AG04450 (cell line): Measurements from ENCODE around the gene TRIM29. TPM values are rescaled to one million over a fixed set of nuclear protein-coding genes. Genes with fewer than 3 reads are reported as not detected.
"Not testable (repeated sequence)": the region's sequence is repeated elsewhere in the genome, so short reads cannot be mapped to it uniquely, and the experiment has no call there.

Experiments used
- CTCF ChIA-PET: fragments of 300-600, 350-600 bp; formaldehyde crosslinking; extraction: SDS; loops from one replicate; lab custom pipeline; 2022; ENCODE audit warnings: antibody characterized with exemption, inconsistent platforms; lab: Charles Lee
- POLR2A ChIA-PET: fragments of 350-600 bp; formaldehyde crosslinking; extraction: SDS; loops from one replicate; lab custom pipeline; 2021; ENCODE audit warnings: antibody characterized with exemption, inconsistent platforms; lab: Yijun Ruan, JAX
- DNase-seq: peaks from one replicate; pipeline ENCODE4 v3.0.0-alpha.2; 2011; ENCODE audit warnings: low read depth, low spot score
- H3K27ac ChIP-seq: one replicate; pipeline ENCODE4 v1.5.1; 2012; ENCODE audit warnings: low read depth, low read length, control low read depth
- H3K27me3 ChIP-seq: one replicate; pipeline ENCODE4 v1.6.0; 2012; ENCODE audit warnings: low read length; ENCODE audit not compliant: control insufficient read depth, insufficient read depth
- H3K4me3 ChIP-seq: 2 replicates; pipeline ENCODE4 v1.5.1; 2011; ENCODE audit warnings: mild to moderate bottlenecking, low read depth, low read length, control low read depth
- H3K9me3 ChIP-seq: 2 replicates; pipeline ENCODE4 v1.5.1; 2012; ENCODE audit warnings: low read length; ENCODE audit not compliant: control insufficient read depth, insufficient read depth
- CTCF ChIP-seq: IDR thresholded peaks from 2 replicates; pipeline ENCODE4 v1.5.1; 2011; ENCODE audit warnings: low read depth, low read length, control low read depth, inconsistent platforms
- polyA plus RNA-seq: library from polyadenylated mRNA; depleted of rRNA; stranded (reverse); fragments of >200 nt; gene quantifications from 2 replicates; pipeline ENCODE4 v1.2.3, GENCODE V29; 2011

TRIM29 gene
- polyA plus RNA-seq, 1 experiment, result 0.07 TPM

- CTCF ChIA-PET, result no interaction called here
Measured at GRCh38 chr11:120149246-120149645, 11.3 kb upstream of the TRIM29 start.

GRCh38 chr11:120147950-120148270 lies 10.0 kb upstream of the TRIM29 start:
- no peak overlapping the region for H3K27ac ChIP-seq
- H3K9me3 ChIP-seq, result no peaks in the 10 kb centered on the region
- CTCF ChIA-PET, result no interaction called here
- DNase-seq, result no peak
- no peak for TF ChIP-seq CTCF
- H3K27me3 ChIP-seq, result peaks cover 29% of the 10 kb centered on the region
- POLR2A ChIA-PET, result no interaction called here
- H3K4me3 ChIP-seq, result no peak overlapping the region

More at GRCh38 chr11:120149246-120149645, 11.3 kb upstream of the TRIM29 start:
- H3K4me3 ChIP-seq, result no peak overlapping the region
- no peak overlapping the region for H3K27ac ChIP-seq
- DNase-seq, result no peak
- no peaks in the 10 kb centered on the region for H3K9me3 ChIP-seq
- TF ChIP-seq CTCF, result no peak
- H3K27me3 ChIP-seq, result peaks cover 27% of the 10 kb centered on the region
- POLR2A ChIA-PET, result no interaction called here

GRCh38 chr11:120147094-120147949 lies 9.4 kb upstream of the TRIM29 start:
- POLR2A ChIA-PET, result no interaction called here
- H3K27me3 ChIP-seq, result peaks cover 29% of the 10 kb centered on the region

GRCh38 chr11:120146413-120147093 lies 8.6 kb upstream of the TRIM29 start:
- no peak for DNase-seq
- ChIA-PET CTCF (interaction anchor here (1.1 to 1.2 kb wide), 2 partner anchors 22 to 613 kb away, joined by 3 read pairs; no protein-coding TSS in a partner anchor), POLR2A (no interaction called here)
- H3K27me3 ChIP-seq, result peaks cover 33% of the 10 kb centered on the region
- TF ChIP-seq CTCF, result no peak
- H3K4me3 ChIP-seq, result no peak overlapping the region
- H3K9me3 ChIP-seq, result no peaks in the 10 kb centered on the region
- no peak overlapping the region for H3K27ac ChIP-seq

More at GRCh38 chr11:120147094-120147949, 9.4 kb upstream of the TRIM29 start:
- no peak overlapping the region for H3K4me3 ChIP-seq
- no peak for DNase-seq
- no peak overlapping the region for H3K27ac ChIP-seq
- H3K9me3 ChIP-seq, result no peaks in the 10 kb centered on the region
- CTCF ChIA-PET, result interaction anchor here (1.2 kb wide), 1 partner anchor 613 kb away, joined by 3 read pairs; no protein-coding TSS in a partner anchor
- TF ChIP-seq CTCF, result no peak

- ChIA-PET CTCF (no interaction called here), POLR2A (no interaction called here)
- no peak for DNase-seq
- Histone ChIP-seq H3K4me3 (no peak overlapping the region), H3K27me3 (peaks cover 42% of the 10 kb centered on the region), H3K9me3 (no peaks in the 10 kb centered on the region), H3K27ac (no peak overlapping the region)
- TF ChIP-seq CTCF, result no peak
Measured at GRCh38 chr11:120144501-120144900, 6.6 kb upstream of the TRIM29 start.

GRCh38 chr11:120143472-120143871 lies 5.6 kb upstream of the TRIM29 start:
- not testable (repeated sequence) for H3K27ac ChIP-seq
- H3K27me3 ChIP-seq, result peaks cover 48% of the 10 kb centered on the region

More at GRCh38 chr11:120143472-120143871, 5.6 kb upstream of the TRIM29 start:
- CTCF ChIA-PET, result interaction anchor here (0.5 to 0.9 kb wide), 2 partner anchors 86 to 154 kb away, joined by 3 to 6 read pairs; no protein-coding TSS in a partner anchor
- H3K4me3 ChIP-seq, POLR2A ChIA-PET, DNase-seq, H3K9me3 ChIP-seq: not testable (repeated sequence)
